ENCODE measurements around the gene KTN1. TPM values are rescaled to one million over a fixed set of nuclear protein-coding genes. Genes with fewer than 3 reads are reported as not detected.

KTN1 gene, protein sequence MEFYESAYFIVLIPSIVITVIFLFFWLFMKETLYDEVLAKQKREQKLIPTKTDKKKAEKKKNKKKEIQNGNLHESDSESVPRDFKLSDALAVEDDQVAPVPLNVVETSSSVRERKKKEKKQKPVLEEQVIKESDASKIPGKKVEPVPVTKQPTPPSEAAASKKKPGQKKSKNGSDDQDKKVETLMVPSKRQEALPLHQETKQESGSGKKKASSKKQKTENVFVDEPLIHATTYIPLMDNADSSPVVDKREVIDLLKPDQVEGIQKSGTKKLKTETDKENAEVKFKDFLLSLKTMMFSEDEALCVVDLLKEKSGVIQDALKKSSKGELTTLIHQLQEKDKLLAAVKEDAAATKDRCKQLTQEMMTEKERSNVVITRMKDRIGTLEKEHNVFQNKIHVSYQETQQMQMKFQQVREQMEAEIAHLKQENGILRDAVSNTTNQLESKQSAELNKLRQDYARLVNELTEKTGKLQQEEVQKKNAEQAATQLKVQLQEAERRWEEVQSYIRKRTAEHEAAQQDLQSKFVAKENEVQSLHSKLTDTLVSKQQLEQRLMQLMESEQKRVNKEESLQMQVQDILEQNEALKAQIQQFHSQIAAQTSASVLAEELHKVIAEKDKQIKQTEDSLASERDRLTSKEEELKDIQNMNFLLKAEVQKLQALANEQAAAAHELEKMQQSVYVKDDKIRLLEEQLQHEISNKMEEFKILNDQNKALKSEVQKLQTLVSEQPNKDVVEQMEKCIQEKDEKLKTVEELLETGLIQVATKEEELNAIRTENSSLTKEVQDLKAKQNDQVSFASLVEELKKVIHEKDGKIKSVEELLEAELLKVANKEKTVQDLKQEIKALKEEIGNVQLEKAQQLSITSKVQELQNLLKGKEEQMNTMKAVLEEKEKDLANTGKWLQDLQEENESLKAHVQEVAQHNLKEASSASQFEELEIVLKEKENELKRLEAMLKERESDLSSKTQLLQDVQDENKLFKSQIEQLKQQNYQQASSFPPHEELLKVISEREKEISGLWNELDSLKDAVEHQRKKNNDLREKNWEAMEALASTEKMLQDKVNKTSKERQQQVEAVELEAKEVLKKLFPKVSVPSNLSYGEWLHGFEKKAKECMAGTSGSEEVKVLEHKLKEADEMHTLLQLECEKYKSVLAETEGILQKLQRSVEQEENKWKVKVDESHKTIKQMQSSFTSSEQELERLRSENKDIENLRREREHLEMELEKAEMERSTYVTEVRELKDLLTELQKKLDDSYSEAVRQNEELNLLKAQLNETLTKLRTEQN (N-terminal part only)
- polyA plus RNA-seq (ENCODE audit: insufficient read length) = 159 TPM

DNA sequence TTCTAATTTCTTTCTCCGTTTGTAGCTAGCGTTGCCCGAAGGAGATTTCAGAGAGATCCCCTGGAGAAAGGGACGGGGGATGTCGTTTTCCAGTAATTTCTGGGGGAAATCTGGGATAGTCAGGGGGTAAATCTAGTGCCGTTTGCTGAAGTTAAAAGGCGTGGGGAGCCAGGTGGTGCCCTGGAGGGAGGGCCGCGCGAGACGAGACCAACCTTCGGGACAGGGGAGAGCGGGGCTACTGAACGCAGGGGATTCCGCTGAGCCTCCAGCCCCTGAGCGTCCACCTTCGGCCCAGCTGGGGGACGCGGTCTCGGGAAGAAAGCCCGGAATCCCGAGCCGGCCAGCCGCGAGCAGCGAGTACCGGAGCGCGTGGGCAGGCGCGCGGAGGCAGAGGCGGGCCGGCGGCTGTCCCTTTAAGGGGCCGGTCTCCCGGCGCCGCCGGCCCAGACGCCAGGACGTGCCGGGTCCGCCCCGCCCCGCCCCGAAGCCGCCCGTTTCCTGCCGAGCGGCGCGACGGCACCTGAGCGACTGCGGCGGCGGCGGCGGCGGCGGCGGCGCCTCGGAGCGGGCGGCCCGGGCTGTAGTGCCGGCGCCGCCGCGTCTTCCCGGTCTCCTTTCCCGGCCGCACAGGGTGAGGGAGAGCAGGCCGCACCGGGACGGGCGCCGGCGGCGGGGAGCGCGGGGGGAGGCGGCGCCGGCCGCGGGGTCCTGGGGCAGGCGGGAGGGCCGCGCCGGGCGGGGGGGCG is at the start of gene KTN1:
KTN1 (plus strand) TSS at position 484 of the 746 bp plus-strand sequence. CDS start 31,842 bp downstream, outside the sequence.
- no peak for DNase-seq (ENCODE audit: low read depth)

DNA sequence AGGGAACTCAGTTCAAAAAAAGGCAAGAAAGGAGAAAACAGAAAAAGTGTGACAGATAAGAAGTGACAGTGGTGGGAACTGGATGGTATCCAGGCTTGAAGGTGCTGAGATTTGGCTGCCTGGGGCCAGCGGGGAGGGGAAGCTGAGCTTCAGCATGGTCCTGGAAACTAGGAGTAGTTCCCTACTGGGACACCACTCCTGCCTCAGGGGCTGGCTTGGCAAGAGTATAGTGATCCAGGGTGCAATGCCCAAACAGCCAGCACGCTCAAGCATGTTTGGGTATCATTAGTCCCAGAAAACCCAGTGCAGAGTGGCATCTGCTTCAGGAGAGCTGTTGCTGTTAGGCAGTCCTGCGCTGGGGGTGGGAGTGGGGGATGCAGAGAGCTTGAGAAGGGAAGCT is 49.5 kb upstream of the KTN1 start:
- DNase-seq (ENCODE audit: low read depth) = no peak

DNA sequence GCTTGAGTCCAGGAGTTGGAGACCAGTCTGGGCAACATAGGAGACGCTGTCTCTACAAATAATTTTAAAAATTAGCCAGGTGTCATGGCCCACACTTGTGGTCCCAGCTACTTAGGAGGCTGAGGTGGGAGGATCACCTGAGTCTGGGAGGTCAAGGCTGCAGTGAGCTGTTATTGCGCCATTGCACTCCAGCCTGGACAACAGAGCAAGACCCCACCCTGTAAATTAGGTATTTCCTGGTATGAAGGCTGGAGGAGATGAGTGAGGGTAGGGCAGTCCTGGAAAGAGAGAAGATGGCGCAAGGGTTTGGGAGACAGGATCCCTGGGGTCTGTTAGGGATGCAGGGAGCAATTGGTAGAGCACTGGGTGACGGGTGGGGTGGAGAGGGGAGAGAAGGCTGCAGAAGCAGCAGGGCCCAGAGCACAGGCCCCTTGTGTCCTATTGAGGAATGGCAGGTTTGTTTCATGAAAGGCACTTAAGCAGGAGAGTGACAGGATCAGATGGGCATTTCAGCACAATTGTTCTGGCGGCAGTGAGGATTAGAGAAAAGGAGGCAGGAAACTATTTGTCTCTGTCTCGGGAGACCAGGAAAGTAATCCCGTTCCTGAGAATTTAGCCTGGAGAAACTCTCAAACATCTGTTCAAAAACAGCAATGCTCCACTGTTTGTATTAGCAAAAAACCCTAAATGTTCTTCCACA is 47.2 kb upstream of the KTN1 start:
- DNase-seq (ENCODE audit: low read depth) = no peak

DNA sequence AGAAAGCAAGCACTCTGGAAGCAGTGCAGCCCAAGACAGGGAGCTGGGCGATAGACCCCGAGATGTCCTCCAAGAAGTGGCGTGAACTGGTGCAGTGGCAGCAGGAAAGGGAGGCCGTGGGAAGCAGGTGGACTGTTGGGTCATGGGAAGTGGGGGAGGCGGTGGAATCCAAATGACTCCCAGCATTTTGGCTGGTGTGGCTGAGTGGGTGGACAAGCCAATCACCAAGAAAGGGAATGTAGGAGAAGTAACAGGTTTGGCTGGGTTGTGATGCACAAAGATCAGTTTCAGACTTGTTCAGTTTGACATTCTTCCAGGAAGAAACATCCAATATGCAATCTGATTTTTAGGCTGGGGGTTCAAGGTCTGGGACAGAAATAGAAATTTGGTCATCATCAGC is 46.0 kb upstream of the KTN1 start:
- DNase-seq (ENCODE audit: low read depth) = no peak

DNA sequence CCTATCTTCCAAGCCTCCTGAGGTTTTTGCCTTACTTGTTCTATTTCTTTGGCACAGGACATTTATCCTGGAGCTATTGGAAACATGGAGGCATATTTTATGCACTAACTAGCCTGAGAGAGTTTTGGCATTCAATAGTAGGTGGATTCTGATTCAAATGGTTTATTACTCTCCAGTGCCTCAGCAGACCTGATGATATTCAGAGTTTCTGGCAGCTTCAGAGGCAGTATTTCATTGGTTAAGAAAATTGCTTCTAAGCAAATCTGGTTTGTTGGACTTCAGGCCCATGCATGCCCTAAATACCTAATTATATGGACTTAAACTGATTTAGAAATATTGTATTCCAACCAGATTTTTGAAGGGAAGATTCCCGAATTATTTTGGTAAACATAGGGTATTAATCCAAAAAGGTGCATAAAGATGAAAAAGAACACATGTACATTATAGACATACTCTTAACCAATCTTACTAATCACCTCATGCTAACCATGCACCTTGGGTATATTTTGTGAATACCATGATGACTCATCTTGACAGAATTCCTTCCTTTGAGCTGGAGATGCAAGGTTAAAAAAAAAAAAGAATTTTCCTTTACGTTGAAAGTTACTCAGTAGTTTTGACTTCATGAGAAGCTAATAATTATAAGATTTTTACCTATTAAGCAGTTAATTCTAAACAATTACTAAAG is 44.3 kb upstream of the KTN1 start:
- DNase-seq (ENCODE audit: low read depth) = no peak

DNA sequence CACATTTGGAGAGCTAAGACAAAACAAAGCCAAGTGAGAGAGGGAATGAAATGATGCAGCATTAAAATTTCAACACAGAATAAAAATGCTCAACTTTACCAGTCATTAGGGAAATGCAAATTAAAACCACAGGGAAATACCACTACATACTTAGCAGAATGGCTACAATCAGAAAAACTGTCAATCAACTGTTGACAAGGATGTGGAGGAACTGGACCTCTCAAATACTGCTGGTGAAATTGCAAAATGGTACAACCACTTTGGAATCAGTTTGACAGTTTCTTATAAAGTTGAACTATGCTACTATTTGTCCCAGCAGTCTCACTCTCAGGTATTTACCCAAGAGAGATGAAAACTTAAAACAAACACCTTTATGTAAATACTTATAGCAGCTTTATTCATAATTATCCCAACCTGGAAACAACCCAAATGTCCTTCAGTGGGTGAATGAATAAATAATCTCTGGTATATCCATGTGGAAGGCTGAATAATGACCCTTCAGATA is 43.8 kb upstream of the KTN1 start:
- DNase-seq (ENCODE audit: low read depth) = no peak

DNA sequence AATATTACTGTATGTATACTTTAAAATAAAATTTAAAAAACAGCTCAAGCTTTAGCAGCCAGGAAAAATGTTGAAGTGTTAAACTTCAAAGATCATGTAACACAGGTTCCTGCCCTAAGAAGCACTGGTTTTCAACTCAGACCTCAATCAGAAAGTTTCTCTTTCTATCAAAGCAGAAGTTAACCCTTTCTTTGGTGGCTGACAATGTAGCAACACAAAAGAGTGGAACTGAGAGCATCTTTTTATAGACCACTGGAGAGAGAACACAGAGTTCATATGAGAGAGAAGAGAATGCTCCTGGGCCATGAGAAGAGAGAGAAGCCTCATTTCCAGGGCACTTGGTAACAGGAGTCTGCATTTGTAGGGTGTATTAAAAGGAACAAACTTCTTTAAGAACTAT is 42.2 kb upstream of the KTN1 start:
- no peak for DNase-seq (ENCODE audit: low read depth)

DNA sequence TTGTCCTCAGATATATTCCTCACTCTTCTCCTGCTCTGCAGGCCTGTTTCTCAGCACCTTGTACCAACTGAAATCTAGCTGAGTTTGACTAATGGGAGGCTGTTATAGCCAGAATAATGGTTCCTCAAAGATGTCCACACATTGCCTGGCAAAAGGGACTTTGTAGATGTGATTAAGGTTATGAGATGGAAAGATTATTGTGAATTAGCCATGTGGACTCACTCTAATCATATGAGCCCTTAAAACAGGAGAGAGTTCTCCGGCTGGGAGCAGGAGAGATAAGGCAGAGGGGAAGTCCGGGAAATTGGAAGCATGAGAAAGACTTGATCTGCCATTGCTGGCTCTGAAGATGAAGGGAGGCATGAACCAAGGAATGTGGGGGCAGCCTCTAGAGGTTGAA is 40.0 kb upstream of the KTN1 start:
- no peak for DNase-seq (ENCODE audit: low read depth)

DNA sequence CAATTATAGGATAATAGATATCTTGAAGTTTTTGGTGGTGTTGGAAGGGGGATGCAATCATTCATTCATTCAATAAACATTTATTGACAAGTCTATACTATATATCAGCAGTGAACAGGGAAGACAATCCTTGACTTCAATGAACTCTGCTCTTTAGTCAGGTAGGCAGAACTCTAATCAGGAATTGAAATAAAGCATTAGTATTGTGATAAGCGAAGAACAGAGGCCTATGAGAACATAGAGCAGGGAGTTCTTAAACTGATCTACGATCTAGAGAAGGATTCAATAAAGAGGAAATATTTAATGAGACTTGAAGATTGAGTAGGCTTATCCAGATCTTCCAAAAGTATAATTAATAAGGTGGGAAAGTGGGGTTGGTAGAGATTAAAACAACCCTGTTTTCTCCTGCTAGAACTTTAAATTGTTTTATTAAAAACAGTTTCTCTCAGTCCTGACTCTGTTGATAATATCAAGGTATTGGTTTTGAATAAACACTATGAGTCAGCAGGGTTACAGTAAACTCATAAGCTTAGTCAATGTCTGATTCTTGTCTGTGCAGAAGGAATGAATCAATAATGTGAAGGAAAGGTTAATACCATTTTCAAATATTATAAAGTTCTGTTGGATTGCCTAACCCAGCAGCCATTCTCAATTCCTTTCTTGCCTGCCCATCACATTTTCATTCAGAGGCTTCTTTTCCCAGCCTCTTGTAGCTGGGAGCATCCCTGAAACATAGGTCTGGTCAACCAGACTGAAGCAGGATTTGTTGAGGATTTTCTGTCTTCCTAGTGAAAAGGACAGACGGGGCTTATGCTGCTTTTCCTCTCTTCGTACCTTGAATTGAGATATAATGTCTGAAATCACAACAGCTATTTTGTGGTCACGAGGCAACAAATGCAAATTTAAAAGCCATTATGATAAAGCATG is 38.9 kb upstream of the KTN1 start:
- no peak for DNase-seq (ENCODE audit: low read depth)

DNA sequence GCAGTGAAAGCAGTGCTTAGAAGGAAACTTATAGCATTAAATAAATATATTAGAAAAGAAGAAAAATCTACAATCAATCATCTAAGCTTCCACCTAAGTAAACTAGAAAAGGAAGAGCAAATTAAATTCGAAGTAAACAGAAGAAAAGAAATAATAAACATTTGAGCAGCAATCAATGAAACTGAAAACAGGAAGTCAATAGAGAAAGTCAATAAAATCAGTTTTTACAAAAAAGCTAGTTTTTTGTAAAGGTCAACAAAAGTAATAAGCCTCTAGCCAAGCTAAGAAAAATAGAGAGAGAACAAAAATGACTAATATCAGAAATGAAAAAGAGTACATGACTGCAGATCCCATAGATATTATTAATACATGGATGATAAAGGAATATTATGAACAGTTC is 34.2 kb upstream of the KTN1 start:
- DNase-seq (ENCODE audit: low read depth) = no peak

DNA sequence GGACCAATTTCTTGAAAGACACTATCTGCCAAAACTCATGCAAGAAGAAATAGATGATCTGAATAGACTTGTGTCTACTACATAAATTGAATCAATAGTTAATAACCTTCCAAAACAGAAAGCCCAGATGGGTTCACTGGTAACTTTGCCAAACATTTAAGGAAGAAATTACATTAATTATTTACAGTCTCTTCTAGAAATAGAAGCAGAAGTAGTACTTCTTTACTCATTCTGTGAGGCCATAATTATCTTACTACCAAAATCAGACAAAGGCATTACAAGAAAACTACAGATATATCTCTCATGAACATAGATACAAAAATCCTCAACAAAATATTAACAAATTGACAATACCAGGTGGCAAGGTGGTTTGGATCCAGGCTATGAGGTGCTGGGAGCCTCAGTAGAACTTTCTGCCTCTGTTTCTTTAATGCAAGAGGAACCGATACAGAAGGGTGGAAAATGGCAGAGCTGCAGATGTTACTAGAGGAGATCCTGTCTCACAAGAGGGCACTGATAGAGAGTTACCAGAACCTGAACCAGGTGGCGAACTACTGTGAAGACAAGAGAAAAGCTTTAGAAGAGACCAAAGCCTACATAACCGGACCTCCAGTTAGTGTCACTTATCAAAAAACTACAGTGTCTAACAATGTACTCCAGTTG is 33.7 kb upstream of the KTN1 start:
- no peak for DNase-seq (ENCODE audit: low read depth)

DNA sequence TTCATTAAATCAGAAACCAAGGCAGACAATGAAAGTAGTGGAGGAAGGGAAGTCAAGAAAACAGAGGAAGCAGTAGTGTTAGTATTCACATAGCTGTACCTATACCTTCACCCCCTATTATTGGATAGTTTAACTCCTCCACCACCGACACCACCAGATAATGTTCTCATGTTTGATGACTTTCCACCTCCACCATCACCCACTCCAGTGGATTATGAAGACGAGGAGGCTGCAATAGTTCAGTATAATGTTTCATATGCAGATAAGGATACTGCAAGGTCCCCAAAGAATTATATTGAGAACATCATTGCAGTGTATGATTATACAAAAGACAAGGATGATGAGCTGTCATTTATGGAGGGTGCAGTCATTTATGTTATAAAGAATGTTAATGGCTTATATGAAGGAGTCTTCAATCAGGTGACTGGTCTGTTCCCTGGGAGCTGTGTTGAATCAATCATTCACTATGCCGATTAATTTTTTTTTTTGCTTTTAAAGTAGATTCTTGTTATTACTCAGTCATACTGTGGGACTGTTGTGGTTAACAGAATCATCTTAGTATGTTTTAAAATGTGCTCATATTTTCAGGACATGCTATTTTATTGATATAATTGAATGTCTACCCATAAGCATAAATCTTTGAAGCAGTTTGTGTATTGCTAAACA is 32.2 kb upstream of the KTN1 start:
- DNase-seq (ENCODE audit: low read depth) = no peak

DNA sequence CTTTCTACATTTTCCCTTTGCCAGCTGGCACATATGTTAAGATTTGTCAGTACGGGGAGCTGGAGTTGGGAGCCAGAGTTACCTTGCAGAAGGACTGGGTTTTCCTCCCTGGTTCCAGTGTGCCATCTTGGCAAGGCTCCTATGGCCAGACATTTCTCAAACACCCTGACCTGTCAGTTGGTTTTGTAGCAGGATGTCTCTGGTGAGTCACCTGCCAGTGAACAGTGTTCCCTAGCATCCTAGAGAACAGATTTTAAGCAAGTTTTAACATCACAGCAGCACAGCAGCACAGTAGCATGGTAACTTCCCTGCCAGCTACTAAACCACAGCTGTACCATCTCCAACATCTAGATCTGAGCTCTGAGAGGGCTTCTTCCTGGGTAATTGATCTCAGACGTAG is 26.2 kb upstream of the KTN1 start:
- DNase-seq (ENCODE audit: low read depth) = no peak

DNA sequence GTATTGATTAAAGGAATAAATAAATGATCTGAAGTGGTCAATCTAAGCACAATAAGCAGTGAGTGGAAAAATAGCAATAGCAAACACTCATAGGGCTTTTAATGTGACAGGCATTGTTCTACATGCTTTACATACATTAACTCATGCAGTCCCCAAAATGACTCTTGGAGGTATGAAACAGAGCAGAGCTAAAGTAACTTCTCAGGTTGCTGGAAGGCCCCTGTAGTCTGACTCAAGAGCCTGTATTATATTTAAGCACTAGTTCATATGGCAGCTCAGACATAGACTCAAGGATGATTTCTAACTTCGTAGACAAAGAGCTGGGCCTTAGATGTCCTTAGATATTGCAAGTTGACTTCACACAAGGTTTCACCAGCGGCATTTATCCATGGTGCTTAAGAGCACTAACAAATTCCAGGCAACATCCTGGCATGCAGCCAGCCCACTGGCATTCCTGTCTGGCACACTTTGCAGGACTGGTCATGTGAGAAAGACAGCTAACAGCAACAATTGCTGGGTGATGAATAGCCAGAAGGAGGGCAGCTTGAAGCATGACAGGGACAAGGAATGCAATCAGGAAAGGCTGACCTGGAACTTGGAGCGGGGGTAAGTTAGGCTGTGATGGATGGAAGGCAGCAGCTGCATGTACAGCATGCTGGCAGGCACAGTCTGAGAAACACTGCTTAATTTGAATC is 22.9 kb upstream of the KTN1 start:
- DNase-seq (ENCODE audit: low read depth) = no peak

DNA sequence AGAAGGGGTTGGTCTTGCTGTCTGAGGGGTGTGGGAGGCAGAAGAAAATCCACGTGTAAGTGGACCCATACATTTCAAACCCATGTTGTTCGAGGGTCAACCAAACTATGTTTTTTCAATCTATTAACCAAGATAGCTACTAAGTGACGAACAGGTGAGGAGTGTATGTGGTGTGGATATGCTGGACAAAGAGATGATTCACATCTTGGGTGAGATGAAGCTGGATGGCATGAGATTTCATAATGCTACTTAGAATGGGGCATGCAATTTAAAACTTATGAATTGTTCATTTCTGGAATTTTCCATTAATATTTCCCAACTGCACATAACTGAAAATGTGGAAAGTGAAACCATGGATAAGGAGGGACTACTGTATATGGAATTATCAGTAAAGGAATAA is 17.9 kb upstream of the KTN1 start:
- DNase-seq (ENCODE audit: low read depth) = no peak

DNA sequence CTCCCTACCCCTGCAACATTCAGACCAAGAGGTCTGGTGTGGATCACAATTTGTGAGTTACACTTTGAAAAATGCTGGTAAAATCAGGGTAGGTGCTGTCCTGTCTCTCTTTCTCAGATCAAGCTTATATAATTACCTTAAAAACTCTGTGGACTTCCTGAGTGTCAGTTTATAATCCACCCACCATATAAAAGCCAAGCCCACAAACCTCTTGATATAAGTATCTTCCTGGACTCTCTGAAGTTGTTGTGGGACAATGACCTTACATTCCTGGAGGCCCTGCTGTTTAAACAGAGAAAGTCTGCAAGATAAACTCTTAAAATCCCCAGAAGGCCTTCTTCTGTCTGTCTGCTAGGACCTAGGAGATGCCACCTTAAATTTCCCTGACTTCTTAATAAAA is 11.4 kb upstream of the KTN1 start:
- DNase-seq (ENCODE audit: low read depth) = no peak
